Skeletal muscle satellite cell (primary cell): ENCODE measurements around the gene GPANK1.

Source experiments
- H3K27me3 ChIP-seq: 2 replicates; pipeline ENCODE4 v1.7.0; 2013; ENCODE audit warnings: low read length; ENCODE audit not compliant: control insufficient read depth, insufficient read depth
- H3K36me3 ChIP-seq: 2 replicates; pipeline ENCODE4 v1.7.0; 2013; ENCODE audit warnings: mild to moderate bottlenecking, control low read depth, low read length; ENCODE audit not compliant: insufficient read depth
- H3K4me1 ChIP-seq: 2 replicates; pipeline ENCODE4 v1.7.0; 2013; ENCODE audit warnings: low read length; ENCODE audit not compliant: control insufficient read depth, insufficient read depth
- H3K4me2 ChIP-seq: 2 replicates; pipeline ENCODE4 v1.7.0; 2013; ENCODE audit warnings: mild to moderate bottlenecking, low read length
- H3K4me3 ChIP-seq: 2 replicates; pipeline ENCODE4 v1.7.0; 2013; ENCODE audit warnings: low read length
- H3K9ac ChIP-seq: 2 replicates; pipeline ENCODE4 v1.7.0; 2013; ENCODE audit warnings: mild to moderate bottlenecking, low read depth, low read length, moderate library complexity
- H3K9me3 ChIP-seq: replicated peaks from 2 replicates; pipeline ENCODE4 v1.7.0; 2013; ENCODE audit warnings: mild to moderate bottlenecking, control low read depth, low read length

Gene GPANK1

DNA sequence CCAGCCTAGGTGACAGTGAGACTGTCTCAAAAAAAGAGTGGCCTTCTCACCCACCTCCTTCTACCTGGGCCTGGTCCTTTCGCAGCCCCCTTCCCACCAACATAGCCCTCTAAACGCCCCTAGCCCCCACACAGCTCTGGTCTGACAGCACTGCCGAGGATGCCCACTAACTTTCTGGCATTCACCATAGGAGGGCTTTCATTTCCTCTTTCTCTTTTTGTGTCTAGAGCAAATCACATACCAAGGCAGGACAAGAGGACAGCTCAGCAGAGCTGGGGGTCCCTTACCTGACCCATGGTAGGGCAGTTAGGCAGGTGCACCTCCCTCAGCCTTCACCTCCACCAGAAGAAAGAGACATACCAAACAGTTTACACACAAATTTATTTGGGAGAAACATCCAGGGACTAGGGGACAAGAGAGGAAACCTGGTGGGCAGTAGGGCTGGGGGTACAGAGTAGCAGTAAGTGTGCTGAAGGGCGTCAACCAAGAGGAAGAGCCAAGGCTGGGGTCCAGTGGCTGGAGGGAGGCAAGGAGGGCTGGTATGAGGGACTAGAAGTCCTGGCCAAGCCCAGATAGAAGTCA is 11.6 kb upstream of the GPANK1 start:
- H3K9me3 ChIP-seq = no peaks in the 10 kb centered on the region
- no peak overlapping the region for H3K4me2 ChIP-seq
- H3K36me3 ChIP-seq = peaks cover 21% of the 10 kb centered on the region
- H3K4me1 ChIP-seq = peaks cover 13% of the 10 kb centered on the region
- H3K27me3 ChIP-seq = no peaks in the 10 kb centered on the region
- no peak overlapping the region for H3K4me3 ChIP-seq
- H3K9ac ChIP-seq = no peak overlapping the region

- no peak within 1 kb of the TSS for H3K9ac ChIP-seq
- no peaks in the 10 kb centered on the region for H3K9me3 ChIP-seq
- H3K4me2 ChIP-seq = no peak within 1 kb of the TSS
- H3K36me3 ChIP-seq = peaks cover 68% of the 10 kb centered on the region
- no peak within 1 kb of the TSS for H3K4me3 ChIP-seq
- no peaks in the 10 kb centered on the region for H3K27me3 ChIP-seq
- peaks cover 5% of the 10 kb centered on the region for H3K4me1 ChIP-seq
Observed at GRCh38 chr6:31669676-31670075, 4.9 kb upstream of the GPANK1 start, which contains the start of gene LY6G5B. TSS of gene LY6G5B (plus strand) at chr6:31669976. CDS start at chr6:31670951, 975 bp downstream.

DNA sequence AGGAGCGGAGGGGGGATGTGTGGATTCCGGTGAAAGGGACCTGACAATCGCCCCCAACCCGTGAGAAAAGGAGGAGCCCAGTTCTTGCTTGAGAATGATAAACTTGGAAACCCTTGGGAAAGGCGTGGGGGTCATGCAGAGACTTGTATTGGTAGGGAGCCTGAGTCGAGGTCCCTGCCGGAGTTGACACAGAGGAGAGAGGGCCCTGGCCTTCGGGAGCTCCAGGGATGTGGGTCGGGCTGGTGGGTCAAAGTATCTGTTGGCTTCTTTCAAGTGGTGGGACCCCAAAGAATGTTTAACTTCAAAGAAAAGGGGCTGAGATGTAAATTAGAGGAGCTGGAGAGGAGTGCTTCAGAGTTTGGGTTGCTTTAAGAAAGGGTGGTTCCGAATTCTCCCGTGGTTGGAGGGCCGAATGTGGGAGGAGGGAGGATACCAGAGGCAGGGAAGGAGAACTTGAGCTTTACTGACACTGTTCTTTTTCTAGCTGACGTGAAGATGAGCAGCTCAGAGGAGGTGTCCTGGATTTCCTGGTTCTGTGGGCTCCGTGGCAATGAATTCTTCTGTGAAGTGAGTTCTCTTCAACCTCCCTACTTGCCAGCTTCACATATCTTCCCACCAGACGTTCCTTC is 1.7 kb upstream of the GPANK1 start:
- Histone ChIP-seq H3K4me2 (peak overlapping the region; percentile 92), H3K9ac (peak overlapping the region; percentile 94), H3K27me3 (no peaks in the 10 kb centered on the region), H3K4me1 (peaks cover 20% of the 10 kb centered on the region), H3K9me3 (no peaks in the 10 kb centered on the region), H3K4me3 (peak overlapping the region; percentile 97), H3K36me3 (peaks cover 49% of the 10 kb centered on the region)

DNA sequence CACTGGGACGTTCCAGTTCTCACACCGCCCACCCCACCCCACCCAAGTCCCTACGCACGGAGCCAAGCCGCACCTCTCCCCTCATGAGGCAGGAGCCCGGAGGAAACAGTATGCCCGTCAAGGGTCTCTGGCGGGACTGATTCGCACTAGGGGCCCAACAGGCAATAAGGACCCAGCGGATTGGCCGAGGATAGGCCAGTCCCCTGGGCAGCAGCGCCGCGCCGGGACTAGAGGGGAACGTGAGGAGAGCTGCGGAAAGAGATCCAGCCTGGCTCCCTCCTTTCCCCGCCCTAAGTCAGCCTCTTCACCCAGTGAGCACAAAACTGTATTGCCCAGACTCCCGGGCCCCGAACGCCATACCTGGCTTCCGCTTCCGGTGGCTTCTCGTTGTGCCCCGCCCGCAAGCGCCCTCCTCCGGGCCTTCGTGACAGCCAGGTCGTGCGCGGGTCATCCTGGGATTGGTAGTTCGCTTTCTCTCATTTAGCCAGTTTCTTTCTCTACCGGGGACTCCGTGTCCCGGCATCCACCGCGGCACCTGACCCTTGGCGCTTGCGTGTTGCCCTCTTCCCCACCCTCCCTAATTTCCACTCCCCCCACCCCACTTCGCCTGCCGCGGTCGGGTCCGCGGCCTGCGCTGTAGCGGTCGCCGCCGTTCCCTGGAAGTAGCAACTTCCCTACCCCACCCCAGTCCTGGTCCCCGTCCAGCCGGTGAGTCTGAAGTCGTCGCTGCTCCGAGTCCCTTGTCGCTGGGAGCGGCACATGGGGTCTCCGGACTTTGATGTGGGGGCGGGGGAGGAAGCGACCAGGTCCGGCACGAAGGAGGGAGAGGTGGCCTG is 922 bp upstream of the GPANK1 start, which contains the start of gene CSNK2B:
Gene CSNK2B, plus strand, starts transcription at position 580 of the 836 bp plus-strand sequence. CDS start 752 bp downstream, outside the sequence.
- peaks cover 26% of the 10 kb centered on the region for H3K4me1 ChIP-seq
- no peaks in the 10 kb centered on the region for H3K9me3 ChIP-seq
- H3K36me3 ChIP-seq = peaks cover 42% of the 10 kb centered on the region
- H3K4me3 ChIP-seq = peak within 1 kb of the TSS; percentile 97
- H3K9ac ChIP-seq = peak within 1 kb of the TSS; percentile 94
- H3K4me2 ChIP-seq = peak within 1 kb of the TSS; percentile 92
- no peaks in the 10 kb centered on the region for H3K27me3 ChIP-seq

DNA sequence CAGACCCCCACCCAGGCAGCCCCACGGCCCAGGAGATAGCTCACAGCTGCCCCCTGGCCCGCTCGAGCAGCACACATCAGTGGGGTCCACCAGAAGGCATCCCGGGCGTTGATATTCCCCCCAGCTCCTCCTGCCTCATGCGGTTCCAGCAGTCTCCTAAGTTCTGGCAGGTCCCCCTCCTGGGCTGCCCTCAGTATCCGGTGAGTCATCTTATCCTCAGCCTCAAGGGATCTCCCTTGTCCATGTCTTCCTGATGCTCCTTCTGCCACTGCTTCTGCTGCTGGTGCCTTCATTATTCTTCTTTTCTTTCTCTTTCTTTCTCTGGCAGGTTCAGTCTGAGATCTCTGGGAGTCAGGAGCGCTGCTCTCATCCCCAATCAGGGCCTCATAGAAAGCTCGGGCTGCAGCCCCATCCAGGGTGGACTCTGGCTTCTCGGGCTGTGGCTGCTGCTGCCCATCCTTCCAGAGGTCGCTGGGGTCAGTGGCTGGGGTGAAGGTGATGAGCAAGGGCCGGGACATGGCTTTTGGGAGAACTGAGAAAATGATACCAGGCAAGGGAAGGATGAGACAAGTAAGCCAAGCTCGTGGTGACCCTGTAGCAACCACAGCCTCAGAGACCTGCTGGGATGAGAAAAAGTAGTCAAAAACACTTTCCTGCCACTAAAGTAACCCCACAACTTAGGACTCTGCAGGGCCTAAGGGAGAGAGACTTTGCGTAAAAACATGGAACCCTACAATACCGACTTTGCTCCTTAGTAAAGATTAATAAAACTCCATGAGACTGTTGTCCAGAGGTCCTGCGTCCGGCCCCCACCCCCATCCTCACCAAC is 622 bp downstream of the GPANK1 start:
- H3K4me1 ChIP-seq = peaks cover 31% of the 10 kb centered on the region

DNA sequence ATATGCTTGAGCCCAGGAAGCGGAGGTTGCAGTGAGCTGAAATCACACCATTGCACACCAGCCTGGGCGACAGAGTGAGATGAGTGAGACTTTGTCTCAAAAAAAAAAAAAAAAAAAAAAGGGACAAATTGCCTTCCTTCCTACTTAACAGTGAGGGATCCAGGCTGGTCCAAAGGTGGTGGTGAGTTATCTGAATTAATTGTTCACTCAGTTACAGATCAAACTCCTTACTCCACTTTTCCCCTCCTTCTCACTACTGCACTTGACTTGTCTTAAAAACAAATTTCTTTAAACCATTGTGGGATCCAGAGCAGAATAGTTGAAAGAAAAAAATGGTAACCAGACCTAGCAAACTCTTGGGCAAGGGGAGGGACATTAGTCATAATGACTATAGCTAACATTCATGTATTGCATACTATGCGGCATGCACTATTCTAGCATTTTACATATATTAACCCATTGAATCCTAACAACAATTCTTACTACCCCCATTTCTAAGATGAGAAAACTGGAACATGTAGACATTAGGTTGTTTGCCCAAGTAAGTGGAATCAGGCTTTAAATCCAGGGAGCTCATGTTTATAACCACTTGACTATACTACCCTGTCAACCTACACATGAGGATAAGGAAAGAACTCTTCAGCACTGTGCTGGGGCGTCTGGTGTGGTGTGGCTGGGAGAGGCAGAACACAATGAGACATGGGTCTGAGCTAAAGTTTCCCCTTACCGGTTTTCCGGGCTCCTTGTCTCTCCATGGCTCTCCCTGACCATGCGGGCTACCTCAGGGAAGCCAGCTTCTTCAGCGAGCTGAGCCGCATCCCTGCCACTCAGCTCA is 1.5 kb downstream of the GPANK1 start:
- H3K27me3 ChIP-seq = no peaks in the 10 kb centered on the region
- H3K4me3 ChIP-seq = peak overlapping the region; percentile 97
- peak overlapping the region; percentile 92 for H3K4me2 ChIP-seq
- H3K9ac ChIP-seq = peak overlapping the region; percentile 94
- H3K36me3 ChIP-seq = peaks cover 20% of the 10 kb centered on the region
- H3K9me3 ChIP-seq = no peaks in the 10 kb centered on the region
- peaks cover 38% of the 10 kb centered on the region for H3K4me1 ChIP-seq

More for the DNA sequence above, 622 bp downstream of the GPANK1 start:
- H3K4me3 ChIP-seq = peak overlapping the region; percentile 97
- H3K27me3 ChIP-seq = no peaks in the 10 kb centered on the region
- peak overlapping the region; percentile 92 for H3K4me2 ChIP-seq
- peak overlapping the region; percentile 94 for H3K9ac ChIP-seq
- H3K36me3 ChIP-seq = peaks cover 26% of the 10 kb centered on the region
- no peaks in the 10 kb centered on the region for H3K9me3 ChIP-seq

DNA sequence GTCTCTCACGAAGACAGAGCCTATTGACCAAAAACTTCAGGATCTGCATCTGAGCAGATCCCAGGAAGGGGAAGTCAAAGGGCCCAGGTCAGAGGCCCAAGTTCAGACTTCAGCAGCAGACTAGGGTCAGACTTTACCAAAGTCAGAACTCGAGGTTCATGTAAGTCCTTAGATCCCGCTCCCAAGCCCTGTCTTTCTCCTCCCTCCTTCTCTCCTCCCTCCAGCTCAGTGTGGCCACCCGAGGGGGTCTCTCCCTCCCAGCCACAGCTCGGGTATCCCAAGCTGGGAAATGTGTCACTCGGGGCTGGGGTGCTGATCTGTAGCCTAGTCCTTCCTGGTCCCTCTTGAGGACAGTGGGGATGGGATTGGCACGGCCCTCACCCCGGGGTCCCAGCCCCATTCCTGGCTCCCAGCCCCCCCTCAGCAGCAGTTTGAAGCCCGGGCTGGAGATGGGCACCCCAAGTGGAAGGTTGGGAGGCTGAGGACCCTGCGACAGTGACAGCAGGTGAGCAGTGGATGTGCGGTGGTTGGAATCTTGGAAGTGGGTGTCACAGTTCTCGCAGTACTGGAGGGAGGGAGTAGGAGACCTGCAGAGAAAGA is 2.6 kb downstream of the GPANK1 start:
- peaks cover 13% of the 10 kb centered on the region for H3K36me3 ChIP-seq
- no peak overlapping the region for H3K4me3 ChIP-seq
- H3K27me3 ChIP-seq = no peaks in the 10 kb centered on the region
- no peaks in the 10 kb centered on the region for H3K9me3 ChIP-seq
- H3K9ac ChIP-seq = no peak overlapping the region
- H3K4me1 ChIP-seq = peaks cover 47% of the 10 kb centered on the region
- no peak overlapping the region for H3K4me2 ChIP-seq

- H3K9me3 ChIP-seq = no peaks in the 10 kb centered on the region
- H3K27me3 ChIP-seq = no peaks in the 10 kb centered on the region
- peak overlapping the region; percentile 89 for H3K4me2 ChIP-seq
- peaks cover 42% of the 10 kb centered on the region for H3K4me1 ChIP-seq
- peak overlapping the region; percentile 94 for H3K4me3 ChIP-seq
- H3K36me3 ChIP-seq = peaks cover 13% of the 10 kb centered on the region
- peak overlapping the region; percentile 96 for H3K9ac ChIP-seq
Observed at GRCh38 chr6:31661262-31662123, 3.3 kb downstream of the GPANK1 start.

GRCh38 chr6:31660381-31661261 is 4.2 kb downstream of the GPANK1 start, which contains the start of gene C6orf47:
TSS of gene C6orf47 (minus strand) at chr6:31660778. CDS start at chr6:31659947, 831 bp downstream.
- H3K4me1 ChIP-seq = peaks cover 42% of the 10 kb centered on the region
- H3K27me3 ChIP-seq = no peaks in the 10 kb centered on the region
- peak within 1 kb of the TSS; percentile 89 for H3K4me2 ChIP-seq
- peak within 1 kb of the TSS; percentile 96 for H3K9ac ChIP-seq
- no peaks in the 10 kb centered on the region for H3K9me3 ChIP-seq
- peak within 1 kb of the TSS; percentile 94 for H3K4me3 ChIP-seq
- H3K36me3 ChIP-seq = peaks cover 15% of the 10 kb centered on the region
